ENCODE data around the gene EHD1. TPM values are rescaled to one million over a fixed set of nuclear protein-coding genes. Genes with fewer than 3 reads are reported as not detected.

EHD1 gene
- total RNA-seq, 1 experiment from 2014 or later: 110 TPM

- no peak for TF ChIP-seq EZH2 (IDR thresholded peaks at IDR 0.05; ENCODE audit: low read depth)
- no peak for TF ChIP-seq CTCF (conservative IDR thresholded peaks at IDR 0.05)
- Histone ChIP-seq H3K9me3 (ENCODE audit: insufficient read depth, low read depth) (no peaks in the 10 kb centered on the region), H3K9me2 (ENCODE audit: insufficient read depth) (no peaks in the 10 kb centered on the region), H4K20me1 (ENCODE audit: insufficient read depth) (no peaks in the 10 kb centered on the region), H3K4me3 (peak overlapping the region; percentile 72; the same call in 1 of the 2 replicates), H3K27me3 (ENCODE audit: insufficient read depth, low read depth) (no peaks in the 10 kb centered on the region), H3F3A (ENCODE audit: insufficient read depth, low read depth) (peaks cover 49% of the 10 kb centered on the region; the same call in 1 of the 2 replicates), H3K36me3 (ENCODE audit: low read depth) (no peaks in the 10 kb centered on the region), H3K27ac (peak overlapping the region; percentile 79), H3K79me2 (ENCODE audit: low read depth) (peaks cover 10% of the 10 kb centered on the region), H2AFZ (no peak overlapping the region), H3K4me1 (replicated peaks; ENCODE audit: insufficient read depth) (peaks cover 32% of the 10 kb centered on the region), H3K4me2 (peak overlapping the region; percentile 82)
- ChIA-PET POLR2A (ENCODE audit: unreplicated experiment) (interaction anchor here (0.7 kb wide), 1 partner anchor 36 kb away, joined by 4 read pairs; no protein-coding TSS in a partner anchor), CTCF (interaction anchor here (0.6 to 1.3 kb wide), 4 partner anchors 35 to 511 kb away, joined by 3 to 5 read pairs (median 4); no protein-coding TSS in a partner anchor)
- no TSS peak for BruUV-seq (replicated peaks)
- intact Hi-C loops (cut with micrococcal nuclease; ENCODE audit: unreplicated experiment): loop anchor here (1.0 to 5.0 kb wide), 8 partner anchors 31 to 487 kb away; partner anchors contain the start of genes ATG2A, CAPN1, EHD1 and MEN1
- peak; percentile 67 to 81 for DNase-seq
Measured at GRCh38 chr11:64841592-64842365, 36.6 kb downstream of the EHD1 start.

GRCh38 chr11:64839887-64840782, 38.3 kb downstream of the EHD1 start:
- Histone ChIP-seq H4K20me1 (ENCODE audit: insufficient read depth) (0 out of 2 replicates have a peak, but pooled peaks cover 3% of the 10 kb centered on the region), H3K4me3 (no peak overlapping the region), H3K9me3 (ENCODE audit: insufficient read depth, low read depth) (no peaks in the 10 kb centered on the region), H3F3A (ENCODE audit: insufficient read depth, low read depth) (peaks cover 32% of the 10 kb centered on the region; the same call in 1 of the 2 replicates), H3K36me3 (ENCODE audit: low read depth) (no peaks in the 10 kb centered on the region), H3K27me3 (ENCODE audit: insufficient read depth, low read depth) (no peaks in the 10 kb centered on the region), H3K79me2 (ENCODE audit: low read depth) (peaks cover 10% of the 10 kb centered on the region), H3K4me1 (replicated peaks; ENCODE audit: insufficient read depth) (peaks cover 42% of the 10 kb centered on the region), H2AFZ (no peak overlapping the region), H3K27ac (no peak overlapping the region), H3K4me2 (no peak overlapping the region), H3K9me2 (ENCODE audit: insufficient read depth) (no peaks in the 10 kb centered on the region)
- intact Hi-C loops (cut with micrococcal nuclease; ENCODE audit: unreplicated experiment): loop anchor here (5.0 kb wide), 3 partner anchors 37 to 342 kb away; partner anchors contain the start of genes CAPN1 and EHD1
- DNase-seq: no peak
- no TSS peak for BruUV-seq (replicated peaks)
- POLR2A ChIA-PET (ENCODE audit: unreplicated experiment): interaction anchor here (0.7 kb wide), 1 partner anchor 64 kb away, joined by 3 read pairs; no protein-coding TSS in a partner anchor
- TF ChIP-seq CTCF (conservative IDR thresholded peaks at IDR 0.05): no peak
- TF ChIP-seq EZH2 (IDR thresholded peaks at IDR 0.05; ENCODE audit: low read depth): no peak
- CTCF ChIA-PET: no interaction called here

GRCh38 chr11:64839335-64839734, 39.1 kb downstream of the EHD1 start:
- H3K36me3 ChIP-seq (ENCODE audit: low read depth): no peaks in the 10 kb centered on the region

More at GRCh38 chr11:64839335-64839734, 39.1 kb downstream of the EHD1 start:
- TF ChIP-seq EZH2 (IDR thresholded peaks at IDR 0.05; ENCODE audit: low read depth): no peak
- TF ChIP-seq CTCF (conservative IDR thresholded peaks at IDR 0.05): no peak
- H3K27me3 ChIP-seq (ENCODE audit: insufficient read depth, low read depth): no peaks in the 10 kb centered on the region
- peaks cover 32% of the 10 kb centered on the region; the same call in 1 of the 2 replicates for H3F3A ChIP-seq (ENCODE audit: insufficient read depth, low read depth)
- intact Hi-C loops (cut with micrococcal nuclease; ENCODE audit: unreplicated experiment): no loop called here
- no peak overlapping the region for H3K27ac ChIP-seq
- BruUV-seq (replicated peaks): no TSS peak
- H3K9me2 ChIP-seq (ENCODE audit: insufficient read depth): no peaks in the 10 kb centered on the region
- no peaks in the 10 kb centered on the region for H3K9me3 ChIP-seq (ENCODE audit: insufficient read depth, low read depth)
- ChIA-PET CTCF (no interaction called here), POLR2A (ENCODE audit: unreplicated experiment) (no interaction called here)
- H4K20me1 ChIP-seq (ENCODE audit: insufficient read depth): 0 out of 2 replicates have a peak, but pooled peaks cover 3% of the 10 kb centered on the region
- H3K4me2 ChIP-seq: no peak overlapping the region
- no peak overlapping the region for H3K4me3 ChIP-seq
- no peak for DNase-seq
- peaks cover 48% of the 10 kb centered on the region for H3K4me1 ChIP-seq (replicated peaks; ENCODE audit: insufficient read depth)
- peaks cover 10% of the 10 kb centered on the region for H3K79me2 ChIP-seq (ENCODE audit: low read depth)
- H2AFZ ChIP-seq: no peak overlapping the region

All from PC-9 (cell line).